NCI-H748 treated with DMSO at 0.1 percent for 48 hours (cell line): Measurements from ENCODE around the gene BAG5.

Source experiments
- DNase-seq: peaks from one replicate; lab custom pipeline; 2025; lab: John Stamatoyannopoulos, UW

The BAG5 gene

DNA sequence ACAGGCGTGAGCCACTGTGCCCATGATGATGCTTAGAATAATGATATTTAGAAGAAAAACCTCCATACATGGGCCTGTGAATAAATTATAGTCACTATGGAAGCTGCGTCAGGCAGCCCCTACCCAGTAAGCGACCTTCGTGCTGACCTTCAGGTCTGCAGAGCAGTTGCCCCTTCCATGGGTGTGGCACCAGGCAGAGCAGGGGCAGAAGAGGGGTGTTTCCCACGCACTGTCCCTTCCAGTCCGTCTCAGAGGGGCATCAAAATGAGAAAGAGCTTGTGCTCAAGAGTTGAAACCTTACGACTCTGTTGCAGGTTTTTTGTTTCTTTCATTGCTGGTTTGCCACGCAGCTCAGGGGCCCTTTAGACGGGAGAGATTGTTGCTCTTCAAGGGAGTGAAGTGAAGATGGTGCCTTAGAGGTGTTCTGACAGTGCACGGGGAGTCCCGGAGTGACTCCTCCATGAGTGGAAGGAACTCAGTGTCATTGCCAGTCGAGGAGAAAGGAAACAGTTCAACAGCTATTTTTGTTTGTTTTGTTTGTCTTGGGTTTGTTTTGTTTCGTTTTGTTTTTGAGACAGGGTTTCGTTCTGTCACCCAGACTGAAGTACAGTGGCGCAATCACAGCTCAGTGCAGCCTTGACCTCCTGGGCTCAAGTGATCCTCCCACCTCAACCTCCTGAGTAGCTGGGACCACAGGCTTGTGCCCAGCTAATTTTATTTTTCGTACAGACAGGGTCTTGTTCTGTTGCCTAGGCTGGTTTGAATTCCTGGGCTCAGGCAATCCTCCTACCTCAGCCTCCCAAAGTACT is 53.7 kb downstream of the BAG5 start:
- DNase-seq = no peak

DNA sequence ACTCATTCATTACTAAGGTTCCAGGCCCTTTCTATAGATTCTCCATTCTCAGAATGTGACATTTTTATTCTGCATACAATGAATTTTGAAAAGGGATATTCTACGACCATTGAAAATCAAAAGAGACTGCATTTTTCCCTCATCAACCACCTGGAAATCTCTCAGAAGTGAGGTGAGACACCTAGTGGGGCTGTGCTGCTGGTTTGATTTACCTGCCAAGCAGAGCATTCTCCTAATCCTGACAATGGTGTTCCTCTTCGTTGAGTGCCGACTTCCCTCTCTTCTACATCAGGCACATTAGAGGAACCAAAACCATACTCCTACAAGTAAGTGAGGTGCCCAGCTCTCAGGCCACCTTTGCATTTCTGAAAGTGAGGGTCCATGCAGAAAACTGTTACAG is 54.7 kb downstream of the BAG5 start:
- DNase-seq = no peak
